Common myeloid progenitor, CD34-positive (primary cell): ENCODE results near the gene MED12L.
A peak's percentile ranks its signal among the peaks of the same experiment; 100 is the strongest.

ENCODE experiments used
- CTCF ChIA-PET: fragments of 350-600 bp; sonication (Branson Sonifier 250); formaldehyde crosslinking; loops from one replicate; lab custom pipeline; 2021; ENCODE audit warnings: antibody characterized with exemption; lab: Charles Lee
- POLR2A ChIA-PET: fragments of 350-600 bp; sonication (Branson Sonifier 250); formaldehyde crosslinking; loops from one replicate; lab custom pipeline; 2021; ENCODE audit warnings: antibody characterized with exemption; lab: Charles Lee
- DNase-seq, 3 donors: peaks; one replicate each; pipeline versions ENCODE4 v3.0.0 to v3.0.0-alpha.2; 2013
- H3K27ac ChIP-seq, 2 experiments: 1 replicate in 1 of 2; 2 replicates in 1 of 2; pipeline ENCODE4 v1.7.0; 2013; ENCODE audit warnings: inconsistent platforms in 2 of 2, low read length in 2 of 2, mild to moderate bottlenecking in 2 of 2, low read depth in 1 of 2, moderate library complexity in 1 of 2; ENCODE audit not compliant: severe bottlenecking in 2 of 2, insufficient read depth in 1 of 2, poor library complexity in 1 of 2
- H3K27me3 ChIP-seq, 5 experiments: replicated peaks in 2 of 5; 1 replicate in 3 of 5; 2 replicates in 2 of 5; pipeline versions ENCODE4 v1.6.1 to v1.7.0; 2013; ENCODE audit warnings: low read length in 4 of 5, mild to moderate bottlenecking in 2 of 5, moderate library complexity in 2 of 5, inconsistent platforms in 1 of 5; ENCODE audit not compliant: insufficient read depth in 5 of 5, control insufficient read depth in 4 of 5
- H3K36me3 ChIP-seq, 4 experiments: 1 replicate in 2 of 4; 2 replicates in 2 of 4; pipeline versions ENCODE4 v1.6.1 to v1.7.0; 2013; ENCODE audit warnings: low read length in 3 of 4, control low read depth in 1 of 4, mild to moderate bottlenecking in 1 of 4; ENCODE audit not compliant: control insufficient read depth in 4 of 4, insufficient read depth in 4 of 4
- H3K4me1 ChIP-seq, 4 experiments: 1 replicate in 3 of 4; 2 replicates in 1 of 4; pipeline versions ENCODE4 v1.6.1 to v1.7.1; 2013; ENCODE audit warnings: low read length in 3 of 4, mild to moderate bottlenecking in 3 of 4, control low read depth in 1 of 4, inconsistent platforms in 1 of 4, moderate library complexity in 1 of 4; ENCODE audit not compliant: control insufficient read depth in 4 of 4, insufficient read depth in 4 of 4; ENCODE audit errors: control extremely low read depth in 1 of 4
- H3K4me3 ChIP-seq, 7 experiments: 1 replicate in 4 of 7; 2 replicates in 3 of 7; pipeline versions ENCODE4 v1.5.1 to v1.7.0; 2013; ENCODE audit warnings: mild to moderate bottlenecking in 7 of 7, low read length in 6 of 7, moderate library complexity in 6 of 7, inconsistent platforms in 2 of 7, low read depth in 2 of 7, control low read depth in 1 of 7; ENCODE audit not compliant: insufficient read depth in 4 of 7, control insufficient read depth in 1 of 7; ENCODE audit errors: extremely low read depth in 1 of 7
- H3K9me3 ChIP-seq, 5 experiments: 1 replicate in 4 of 5; 2 replicates in 1 of 5; pipeline versions ENCODE4 v1.6.1 to v1.7.1; 2013; ENCODE audit warnings: low read length in 4 of 5, mild to moderate bottlenecking in 2 of 5, inconsistent platforms in 1 of 5, low read depth in 1 of 5, moderate library complexity in 1 of 5; ENCODE audit not compliant: control insufficient read depth in 4 of 5, insufficient read depth in 2 of 5; ENCODE audit errors: control extremely low read depth in 1 of 5
- WGBS: methylation state at CpG from one replicate; pipeline ENCODE4 v1.1.5; 2013; ENCODE audit not compliant: insufficient coverage; 5-methylcytosine and 5-hydroxymethylcytosine counted together

Gene MED12L

GRCh38 chr3:151087648-151088047 is 2.2 kb downstream of the MED12L start:
- no CpG with 5 or more reads among the region's 2 CpGs for WGBS
- POLR2A ChIA-PET = interaction anchor here (0.6 to 1.1 kb wide), 4 partner anchors 8 to 686 kb away, joined by 3 to 4 read pairs (median 3); no protein-coding TSS in a partner anchor
- DNase-seq = no peak
- H3K4me1 ChIP-seq = peaks cover 4 to 58% (median 36%) of the 10 kb centered on the region in 4 experiments
- H3K27me3 ChIP-seq = peaks cover 0 to 7% (median 0%) of the 10 kb centered on the region in 5 experiments
- peak overlapping the region; percentile 65 to 80 for H3K27ac ChIP-seq
- H3K36me3 ChIP-seq = peaks cover 0 to 5% (median 0%) of the 10 kb centered on the region in 4 experiments
- H3K4me3 ChIP-seq = peak overlapping the region in 6 of 7 experiments; percentile 56 to 93 (median 85)
- H3K9me3 ChIP-seq = no peaks in the 10 kb centered on the region
- CTCF ChIA-PET = interaction anchor here (1.0 to 17.3 kb wide), 18 partner anchors 8 to 84 kb away, joined by 3 to 250 read pairs (median 8); no protein-coding TSS in a partner anchor

GRCh38 chr3:151091685-151092345 is 6.4 kb downstream of the MED12L start:
- H3K36me3 ChIP-seq = peaks cover 0 to 5% (median 0%) of the 10 kb centered on the region in 4 experiments
- peak overlapping the region in 1 of 2 experiments; percentile 28 for H3K27ac ChIP-seq
- no peaks in the 10 kb centered on the region for H3K9me3 ChIP-seq
- DNase-seq = peak in 2 of 3 donors; percentile 66 to 70
- 36% methylated on average over 3 of the region's 3 CpGs for WGBS
- H3K27me3 ChIP-seq = no peaks in the 10 kb centered on the region
- CTCF ChIA-PET = interaction anchor here (0.6 to 17.3 kb wide), 11 partner anchors 13 to 1241 kb away, joined by 3 to 250 read pairs (median 5); no protein-coding TSS in a partner anchor
- peaks cover 8 to 84% (median 44%) of the 10 kb centered on the region in 4 experiments for H3K4me1 ChIP-seq
- peak overlapping the region in 3 of 7 experiments; percentile 4 to 14 (median 8) for H3K4me3 ChIP-seq
- POLR2A ChIA-PET = interaction anchor here (0.6 kb wide), 1 partner anchor 13 kb away, joined by 3 read pairs; no protein-coding TSS in a partner anchor

- peaks cover 0 to 5% (median 0%) of the 10 kb centered on the region in 4 experiments for H3K36me3 ChIP-seq
- peaks cover 4 to 83% (median 39%) of the 10 kb centered on the region in 4 experiments for H3K4me1 ChIP-seq
- no peak for DNase-seq
- ChIA-PET CTCF (interaction anchor here (0.8 to 17.3 kb wide), 10 partner anchors 9 to 75 kb away, joined by 3 to 250 read pairs (median 6); no protein-coding TSS in a partner anchor), POLR2A (interaction anchor here (1.3 kb wide), 1 partner anchor 40 kb away, joined by 3 read pairs; no protein-coding TSS in a partner anchor)
- H3K27ac ChIP-seq = peak overlapping the region in 1 of 2 experiments; percentile 8
- peak overlapping the region in 1 of 7 experiments; percentile 10 for H3K4me3 ChIP-seq
- 100% methylated on average over 1 of the region's 2 CpGs for WGBS
- H3K9me3 ChIP-seq = no peaks in the 10 kb centered on the region
- no peaks in the 10 kb centered on the region for H3K27me3 ChIP-seq
Observed at GRCh38 chr3:151093148-151093547, 7.7 kb downstream of the MED12L start.

GRCh38 chr3:151093905-151094304 is 8.4 kb downstream of the MED12L start:
- Histone ChIP-seq H3K36me3 (peaks cover 0 to 5% (median 1%) of the 10 kb centered on the region in 4 experiments), H3K4me1 (peaks cover 4 to 75% (median 37%) of the 10 kb centered on the region in 4 experiments), H3K27me3 (no peaks in the 10 kb centered on the region), H3K9me3 (no peaks in the 10 kb centered on the region), H3K27ac (peak overlapping the region; percentile 2 to 8), H3K4me3 (peak overlapping the region in 1 of 7 experiments; percentile 48)
- ChIA-PET POLR2A (interaction anchor here (1.3 kb wide), 1 partner anchor 39 kb away, joined by 3 read pairs; no protein-coding TSS in a partner anchor), CTCF (interaction anchor here (1.1 to 17.3 kb wide), 11 partner anchors 8 to 85 kb away, joined by 3 to 250 read pairs (median 6); partner anchors contain the start of gene MED12L)
- peak in 2 of 3 donors; percentile 37 to 46 for DNase-seq
- WGBS = 18% methylated on average over 4 of the region's 4 CpGs

GRCh38 chr3:151096716-151097115 is 11.3 kb downstream of the MED12L start:
- peaks cover 4 to 55% (median 32%) of the 10 kb centered on the region in 4 experiments for H3K4me1 ChIP-seq
- peaks cover 0 to 2% (median 0%) of the 10 kb centered on the region in 4 experiments for H3K36me3 ChIP-seq
- peak in 2 of 3 donors; percentile 45 to 68 for DNase-seq
- H3K9me3 ChIP-seq = no peaks in the 10 kb centered on the region
- H3K27me3 ChIP-seq = no peaks in the 10 kb centered on the region
- 39% methylated on average over 2 of the region's 2 CpGs for WGBS
- ChIA-PET CTCF (interaction anchor here (0.7 to 17.3 kb wide), 5 partner anchors 8 to 47 kb away, joined by 4 to 250 read pairs (median 37); partner anchors contain the start of gene MED12L), POLR2A (interaction anchor here (1.6 kb wide), 1 partner anchor 10 kb away, joined by 4 read pairs; no protein-coding TSS in a partner anchor)
- H3K4me3 ChIP-seq = no peak overlapping the region
- H3K27ac ChIP-seq = peak overlapping the region in 1 of 2 experiments; percentile 22

GRCh38 chr3:151100076-151100475 is 14.6 kb downstream of the MED12L start:
- no peak for DNase-seq
- POLR2A ChIA-PET = no interaction called here
- peaks cover 0 to 2% (median 0%) of the 10 kb centered on the region in 4 experiments for H3K36me3 ChIP-seq
- H3K27ac ChIP-seq = no peak overlapping the region
- H3K4me3 ChIP-seq = no peak overlapping the region
- H3K9me3 ChIP-seq = no peaks in the 10 kb centered on the region
- H3K4me1 ChIP-seq = peaks cover 0 to 45% (median 20%) of the 10 kb centered on the region in 4 experiments
- CTCF ChIA-PET = interaction anchor here (1.0 to 3.2 kb wide), 3 partner anchors 9 to 43 kb away, joined by 3 to 11 read pairs (median 6); no protein-coding TSS in a partner anchor
- 80% methylated on average over 1 of the region's 1 CpG for WGBS
- no peaks in the 10 kb centered on the region for H3K27me3 ChIP-seq
